Stimulated activated CD8-positive, alpha-beta memory T cell treated with anti-CD3 and anti-CD28 coated beads, Interleukin-12 subunit alpha, Interleukin-12 subunit beta, amount 100 ng/mL, for 24 hours (primary cell): ENCODE data around the gene PLPP3.
"Not testable (repeated sequence)": the region's sequence is repeated elsewhere in the genome, so short reads cannot be mapped to it uniquely, and the experiment has no call there.

Experiments
- DNase-seq: peaks from one replicate; pipeline ENCODE4 v3.0.0-alpha.2; 2020; ENCODE audit errors: extremely low read depth

The PLPP3 gene

GRCh38 chr1:56578963-56579875, at the start of gene PLPP3:
Gene PLPP3 (minus strand): TSS chr1:56579563. CDS start chr1:56579016, 547 bp downstream.
- no peak for DNase-seq

- DNase-seq: no peak
These were observed 48.3 kb upstream of the PLPP3 start for GRCh38 chr1:56627636-56628039.

GRCh38 chr1:56627019-56627635, 47.8 kb upstream of the PLPP3 start:
- DNase-seq: no peak

- no peak for DNase-seq
These were observed 47.2 kb upstream of the PLPP3 start for GRCh38 chr1:56626546-56626945.

GRCh38 chr1:56625819-56626440, 46.6 kb upstream of the PLPP3 start:
- DNase-seq: no peak

GRCh38 chr1:56617141-56617540, 37.8 kb upstream of the PLPP3 start:
- no peak for DNase-seq

GRCh38 chr1:56610770-56611169, 31.4 kb upstream of the PLPP3 start:
- DNase-seq: not testable (repeated sequence)

GRCh38 chr1:56610097-56610496, 30.7 kb upstream of the PLPP3 start:
- DNase-seq: not testable (repeated sequence)

- not testable (repeated sequence) for DNase-seq
These were observed 16.2 kb upstream of the PLPP3 start for GRCh38 chr1:56595397-56596191.

- DNase-seq: no peak
These were observed 12.5 kb upstream of the PLPP3 start for GRCh38 chr1:56591909-56592308.

- no peak for DNase-seq
These were observed 11.2 kb upstream of the PLPP3 start for GRCh38 chr1:56590520-56591011.

GRCh38 chr1:56589369-56589768, 10.0 kb upstream of the PLPP3 start:
- no peak for DNase-seq

- DNase-seq: no peak
These were observed 7.1 kb upstream of the PLPP3 start for GRCh38 chr1:56586502-56586901.

GRCh38 chr1:56585985-56586384, 6.6 kb upstream of the PLPP3 start:
- DNase-seq: no peak

- no peak for DNase-seq
These were observed 5.7 kb upstream of the PLPP3 start for GRCh38 chr1:56584910-56585528.

- DNase-seq: no peak
These were observed 4.7 kb upstream of the PLPP3 start for GRCh38 chr1:56583957-56584468.

- DNase-seq: no peak
These were observed 1.4 kb upstream of the PLPP3 start for GRCh38 chr1:56580771-56581170.

- no peak for DNase-seq
These were observed 1.0 kb downstream of the PLPP3 start for GRCh38 chr1:56578138-56578962.

- no peak for DNase-seq
These were observed 1.8 kb downstream of the PLPP3 start for GRCh38 chr1:56577406-56578137.
